Esophagus muscularis mucosa (tissue), 4 donors: Measurements from ENCODE around the gene HPCA.

Experiments used
- EP300 ChIP-seq: sonication (generic); formaldehyde crosslinking; IDR thresholded peaks from one replicate; pipeline ENCODE4 v1.6.1; 2017; ENCODE audit warnings: antibody characterized with exemption
- POLR2A ChIP-seq: fragments of 450-650 bp; IDR thresholded peaks from one replicate; pipeline ENCODE4 v1.6.1; 2017; ENCODE audit warnings: antibody characterized with exemption, moderate library complexity, mild to moderate bottlenecking, low read depth
- TF ChIP-seq, protein P1 (sequence below), 3 experiments: fragments of 200-600 bp in 2 of 3; fragments of 450-650 bp in 1 of 3; sonication (generic) in 2 of 3; IDR thresholded peaks; one replicate each; pipeline ENCODE4 v1.5.1; 2017 to 2019; ENCODE audit warnings: antibody characterized with exemption in 3 of 3, mild to moderate bottlenecking in 2 of 3, moderate library complexity in 1 of 3

DNA sequence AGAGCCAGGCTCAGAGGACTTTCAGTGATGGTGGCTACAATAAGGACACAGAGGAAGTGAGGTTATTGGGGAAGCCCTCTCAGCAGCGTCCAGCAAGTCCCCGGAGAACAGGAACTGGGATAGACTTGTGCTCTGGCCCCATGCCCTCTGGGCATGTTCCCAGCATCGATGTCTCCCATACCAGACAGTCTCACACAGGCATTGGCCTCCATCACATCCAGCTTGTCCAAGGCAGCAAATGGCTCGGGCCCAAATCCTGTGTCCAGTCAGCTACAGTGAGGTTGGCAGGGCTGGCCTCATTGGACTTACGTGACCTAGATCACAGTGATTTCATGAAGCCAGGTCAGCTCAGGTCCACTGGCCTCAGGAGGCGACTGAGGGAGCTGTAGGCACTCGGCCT is 34.5 kb downstream of the HPCA start:
- TF ChIP-seq, protein P1, sequence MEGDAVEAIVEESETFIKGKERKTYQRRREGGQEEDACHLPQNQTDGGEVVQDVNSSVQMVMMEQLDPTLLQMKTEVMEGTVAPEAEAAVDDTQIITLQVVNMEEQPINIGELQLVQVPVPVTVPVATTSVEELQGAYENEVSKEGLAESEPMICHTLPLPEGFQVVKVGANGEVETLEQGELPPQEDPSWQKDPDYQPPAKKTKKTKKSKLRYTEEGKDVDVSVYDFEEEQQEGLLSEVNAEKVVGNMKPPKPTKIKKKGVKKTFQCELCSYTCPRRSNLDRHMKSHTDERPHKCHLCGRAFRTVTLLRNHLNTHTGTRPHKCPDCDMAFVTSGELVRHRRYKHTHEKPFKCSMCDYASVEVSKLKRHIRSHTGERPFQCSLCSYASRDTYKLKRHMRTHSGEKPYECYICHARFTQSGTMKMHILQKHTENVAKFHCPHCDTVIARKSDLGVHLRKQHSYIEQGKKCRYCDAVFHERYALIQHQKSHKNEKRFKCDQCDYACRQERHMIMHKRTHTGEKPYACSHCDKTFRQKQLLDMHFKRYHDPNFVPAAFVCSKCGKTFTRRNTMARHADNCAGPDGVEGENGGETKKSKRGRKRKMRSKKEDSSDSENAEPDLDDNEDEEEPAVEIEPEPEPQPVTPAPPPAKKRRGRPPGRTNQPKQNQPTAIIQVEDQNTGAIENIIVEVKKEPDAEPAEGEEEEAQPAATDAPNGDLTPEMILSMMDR (IDR thresholded peaks at IDR 0.05): no peak
- TF ChIP-seq EP300: no peak
- no peak for TF ChIP-seq POLR2A
